Loucy (cell line): ENCODE data around the gene RCAN2.

Source experiments
- EZH2phosphoT487 ChIP-seq: fragments of 200-600 bp; IDR thresholded peaks from 2 replicates; pipeline ENCODE4 v1.6.1; 2018; ENCODE audit warnings: antibody characterized with exemption, mild to moderate bottlenecking, moderate library complexity, borderline replicate concordance
- TF ChIP-seq, protein P1 (sequence below): fragments of 200-600 bp; sonication (generic); conservative IDR thresholded peaks from 2 replicates; pipeline ENCODE4 v1.5.1; 2014; ENCODE audit warnings: mild to moderate bottlenecking, antibody characterized with exemption, low read length

DNA sequence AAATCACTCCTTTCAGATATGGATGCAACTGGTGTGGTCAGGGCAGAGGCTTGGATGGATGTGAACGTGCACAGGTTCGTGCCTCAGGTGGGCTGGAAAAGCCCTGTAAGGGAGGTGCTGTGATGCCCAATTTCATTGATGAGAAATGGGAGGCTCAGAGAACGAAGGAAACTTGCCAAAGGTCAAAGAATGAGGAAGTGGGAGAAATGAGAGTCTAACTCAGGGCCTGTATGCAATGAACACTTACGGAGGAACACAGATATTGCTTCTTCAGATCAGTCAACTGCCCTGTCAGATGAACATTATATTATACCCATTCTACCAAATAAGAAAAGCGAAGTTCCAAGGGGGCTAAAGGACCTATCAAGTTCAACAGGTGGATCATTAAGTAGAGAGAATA lies 134.7 kb downstream of the RCAN2 start:
- TF ChIP-seq, protein P1, sequence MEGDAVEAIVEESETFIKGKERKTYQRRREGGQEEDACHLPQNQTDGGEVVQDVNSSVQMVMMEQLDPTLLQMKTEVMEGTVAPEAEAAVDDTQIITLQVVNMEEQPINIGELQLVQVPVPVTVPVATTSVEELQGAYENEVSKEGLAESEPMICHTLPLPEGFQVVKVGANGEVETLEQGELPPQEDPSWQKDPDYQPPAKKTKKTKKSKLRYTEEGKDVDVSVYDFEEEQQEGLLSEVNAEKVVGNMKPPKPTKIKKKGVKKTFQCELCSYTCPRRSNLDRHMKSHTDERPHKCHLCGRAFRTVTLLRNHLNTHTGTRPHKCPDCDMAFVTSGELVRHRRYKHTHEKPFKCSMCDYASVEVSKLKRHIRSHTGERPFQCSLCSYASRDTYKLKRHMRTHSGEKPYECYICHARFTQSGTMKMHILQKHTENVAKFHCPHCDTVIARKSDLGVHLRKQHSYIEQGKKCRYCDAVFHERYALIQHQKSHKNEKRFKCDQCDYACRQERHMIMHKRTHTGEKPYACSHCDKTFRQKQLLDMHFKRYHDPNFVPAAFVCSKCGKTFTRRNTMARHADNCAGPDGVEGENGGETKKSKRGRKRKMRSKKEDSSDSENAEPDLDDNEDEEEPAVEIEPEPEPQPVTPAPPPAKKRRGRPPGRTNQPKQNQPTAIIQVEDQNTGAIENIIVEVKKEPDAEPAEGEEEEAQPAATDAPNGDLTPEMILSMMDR: no peak
- no peak for TF ChIP-seq EZH2phosphoT487
